HepG2 (cell line): ENCODE measurements around the gene HNRNPC. TPM values are rescaled to one million over a fixed set of nuclear protein-coding genes. Genes with fewer than 3 reads are reported as not detected.
A peak's percentile ranks its signal among the peaks of the same experiment; 100 is the strongest.

Experiments
- ATAD3A ChIP-seq: sonication (generic); formaldehyde crosslinking; IDR thresholded peaks from 2 replicates; pipeline ENCODE4 v1.4.0; 2020; ENCODE audit warnings: missing genetic modification reagents
- JDP2 ChIP-seq: sonication (generic); formaldehyde crosslinking; IDR thresholded peaks from 2 replicates; pipeline ENCODE4 v1.8.1; 2022; ENCODE audit warnings: missing genetic modification reagents, borderline replicate concordance
- ZNF264 ChIP-seq: sonication (generic); formaldehyde crosslinking; IDR thresholded peaks from 2 replicates; pipeline ENCODE4 v1.4.0; 2020; ENCODE audit warnings: missing genetic modification reagents
- ZNF570 ChIP-seq: sonication (generic); formaldehyde crosslinking; IDR thresholded peaks from 2 replicates; pipeline ENCODE4 v1.4.0; 2020; ENCODE audit warnings: mild to moderate bottlenecking, missing genetic modification reagents, borderline replicate concordance
- polyA plus RNA-seq, 8 experiments: library from polyadenylated mRNA; depleted of rRNA in 3 of 8; stranded (reverse) in 7 of 8; unstranded in 1 of 8; fragments of >200 nt; fragmentation: Illumina TruSeq in 4 of 8; extraction: Trizol in 4 of 8; gene quantifications; 2 replicates each; pipeline versions ENCODE4 v1.2.1 to v1.2.3, GENCODE V29; 2011 to 2016; ENCODE audit warnings: low read depth in 4 of 8, missing spikeins in 1 of 8, mixed read lengths in 1 of 8; ENCODE audit not compliant: insufficient read depth in 1 of 8
- total RNA-seq, 5 experiments: library from RNA; depleted of rRNA; stranded (reverse); fragments of >200 nt; fragmentation: Illumina TruSeq; extraction: Trizol; gene quantifications; 2 replicates each; pipeline ENCODE4 v1.2.3, GENCODE V29; 2016; ENCODE audit warnings: low read depth in 1 of 5
- TF ChIP-seq, protein P1 (sequence below): sonication (generic); formaldehyde crosslinking; IDR thresholded peaks from 2 replicates; pipeline ENCODE4; 2020; ENCODE audit warnings: missing genetic modification reagents, mild to moderate bottlenecking, borderline replicate concordance
- TF ChIP-seq, protein P2 (sequence below): sonication (generic); formaldehyde crosslinking; IDR thresholded peaks from 2 replicates; pipeline ENCODE4 v1.4.0; 2020; ENCODE audit warnings: missing genetic modification reagents, borderline replicate concordance
- TF ChIP-seq, protein P3 (sequence below): sonication (generic); formaldehyde crosslinking; IDR thresholded peaks from 2 replicates; pipeline ENCODE4 v1.8.1; 2023; ENCODE audit warnings: missing genetic modification reagents, mild to moderate bottlenecking, borderline replicate concordance
- TF ChIP-seq, protein P4 (sequence below): sonication (generic); formaldehyde crosslinking; IDR thresholded peaks from 2 replicates; pipeline ENCODE4 v1.4.0; 2020; ENCODE audit warnings: missing genetic modification reagents
- TF ChIP-seq, protein P5 (sequence below): sonication (generic); formaldehyde crosslinking; IDR thresholded peaks from 2 replicates; pipeline ENCODE4 v1.4.0; 2020; ENCODE audit warnings: missing genetic modification reagents
- TF ChIP-seq, protein P6 (sequence below): sonication (generic); formaldehyde crosslinking; IDR thresholded peaks from 2 replicates; pipeline ENCODE4 v1.5.0; 2020; ENCODE audit warnings: missing genetic modification reagents
- TF ChIP-seq, protein P7 (sequence below): sonication (generic); formaldehyde crosslinking; IDR thresholded peaks from 2 replicates; pipeline ENCODE4 v1.4.0; 2020; ENCODE audit warnings: missing genetic modification reagents, mild to moderate bottlenecking, borderline replicate concordance

HNRNPC gene
- total and polyA plus RNA-seq, 2 of the 13 experiments (the other 11 are each of a cell fraction or from before 2014, with no cell fraction given): 628 to 1,099 TPM

DNA sequence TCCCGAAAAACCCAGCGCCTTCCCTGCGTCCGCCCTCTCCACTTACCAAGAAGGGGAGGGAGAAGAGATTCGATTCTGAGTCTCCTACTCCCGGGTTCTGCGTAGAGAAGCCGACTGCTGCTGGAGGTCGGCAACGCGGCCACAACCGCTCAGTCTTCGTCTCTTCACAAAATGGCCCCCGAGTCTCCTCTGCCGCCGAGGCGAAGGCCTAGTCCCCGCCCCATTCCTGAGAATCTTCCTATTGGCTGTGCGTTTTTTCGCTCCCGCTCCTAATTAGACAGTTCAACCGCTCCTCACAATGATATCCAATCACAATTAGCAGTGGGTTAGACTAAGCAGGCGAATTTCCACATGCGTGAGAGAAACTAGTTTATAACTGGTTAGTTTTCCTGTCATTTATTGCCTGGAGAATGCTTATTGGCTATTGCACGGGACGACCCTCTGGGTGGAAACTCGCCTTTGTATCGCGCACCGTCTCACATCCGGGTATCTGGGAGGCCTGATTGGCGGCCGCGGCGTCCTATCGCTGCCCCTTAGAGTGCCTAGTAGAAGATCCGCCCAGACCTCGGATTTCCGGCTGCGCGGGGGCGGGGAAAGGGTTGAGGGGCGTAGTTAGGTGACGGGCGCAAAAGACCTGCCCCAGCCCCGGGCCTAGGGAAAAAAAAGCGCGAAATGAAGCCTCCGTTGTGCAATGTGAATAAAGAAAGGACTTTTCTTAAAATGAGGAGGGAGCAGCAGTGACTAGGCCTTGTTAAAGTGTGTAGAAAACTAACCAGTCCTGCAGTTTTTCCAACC lies at the start of gene HNRNPC (continued):
- TF ChIP-seq, protein P1, sequence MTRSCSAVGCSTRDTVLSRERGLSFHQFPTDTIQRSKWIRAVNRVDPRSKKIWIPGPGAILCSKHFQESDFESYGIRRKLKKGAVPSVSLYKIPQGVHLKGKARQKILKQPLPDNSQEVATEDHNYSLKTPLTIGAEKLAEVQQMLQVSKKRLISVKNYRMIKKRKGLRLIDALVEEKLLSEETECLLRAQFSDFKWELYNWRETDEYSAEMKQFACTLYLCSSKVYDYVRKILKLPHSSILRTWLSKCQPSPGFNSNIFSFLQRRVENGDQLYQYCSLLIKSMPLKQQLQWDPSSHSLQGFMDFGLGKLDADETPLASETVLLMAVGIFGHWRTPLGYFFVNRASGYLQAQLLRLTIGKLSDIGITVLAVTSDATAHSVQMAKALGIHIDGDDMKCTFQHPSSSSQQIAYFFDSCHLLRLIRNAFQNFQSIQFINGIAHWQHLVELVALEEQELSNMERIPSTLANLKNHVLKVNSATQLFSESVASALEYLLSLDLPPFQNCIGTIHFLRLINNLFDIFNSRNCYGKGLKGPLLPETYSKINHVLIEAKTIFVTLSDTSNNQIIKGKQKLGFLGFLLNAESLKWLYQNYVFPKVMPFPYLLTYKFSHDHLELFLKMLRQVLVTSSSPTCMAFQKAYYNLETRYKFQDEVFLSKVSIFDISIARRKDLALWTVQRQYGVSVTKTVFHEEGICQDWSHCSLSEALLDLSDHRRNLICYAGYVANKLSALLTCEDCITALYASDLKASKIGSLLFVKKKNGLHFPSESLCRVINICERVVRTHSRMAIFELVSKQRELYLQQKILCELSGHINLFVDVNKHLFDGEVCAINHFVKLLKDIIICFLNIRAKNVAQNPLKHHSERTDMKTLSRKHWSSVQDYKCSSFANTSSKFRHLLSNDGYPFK (CRISPR knock-in tag): peak; percentile 99
- TF ChIP-seq, protein P2, sequence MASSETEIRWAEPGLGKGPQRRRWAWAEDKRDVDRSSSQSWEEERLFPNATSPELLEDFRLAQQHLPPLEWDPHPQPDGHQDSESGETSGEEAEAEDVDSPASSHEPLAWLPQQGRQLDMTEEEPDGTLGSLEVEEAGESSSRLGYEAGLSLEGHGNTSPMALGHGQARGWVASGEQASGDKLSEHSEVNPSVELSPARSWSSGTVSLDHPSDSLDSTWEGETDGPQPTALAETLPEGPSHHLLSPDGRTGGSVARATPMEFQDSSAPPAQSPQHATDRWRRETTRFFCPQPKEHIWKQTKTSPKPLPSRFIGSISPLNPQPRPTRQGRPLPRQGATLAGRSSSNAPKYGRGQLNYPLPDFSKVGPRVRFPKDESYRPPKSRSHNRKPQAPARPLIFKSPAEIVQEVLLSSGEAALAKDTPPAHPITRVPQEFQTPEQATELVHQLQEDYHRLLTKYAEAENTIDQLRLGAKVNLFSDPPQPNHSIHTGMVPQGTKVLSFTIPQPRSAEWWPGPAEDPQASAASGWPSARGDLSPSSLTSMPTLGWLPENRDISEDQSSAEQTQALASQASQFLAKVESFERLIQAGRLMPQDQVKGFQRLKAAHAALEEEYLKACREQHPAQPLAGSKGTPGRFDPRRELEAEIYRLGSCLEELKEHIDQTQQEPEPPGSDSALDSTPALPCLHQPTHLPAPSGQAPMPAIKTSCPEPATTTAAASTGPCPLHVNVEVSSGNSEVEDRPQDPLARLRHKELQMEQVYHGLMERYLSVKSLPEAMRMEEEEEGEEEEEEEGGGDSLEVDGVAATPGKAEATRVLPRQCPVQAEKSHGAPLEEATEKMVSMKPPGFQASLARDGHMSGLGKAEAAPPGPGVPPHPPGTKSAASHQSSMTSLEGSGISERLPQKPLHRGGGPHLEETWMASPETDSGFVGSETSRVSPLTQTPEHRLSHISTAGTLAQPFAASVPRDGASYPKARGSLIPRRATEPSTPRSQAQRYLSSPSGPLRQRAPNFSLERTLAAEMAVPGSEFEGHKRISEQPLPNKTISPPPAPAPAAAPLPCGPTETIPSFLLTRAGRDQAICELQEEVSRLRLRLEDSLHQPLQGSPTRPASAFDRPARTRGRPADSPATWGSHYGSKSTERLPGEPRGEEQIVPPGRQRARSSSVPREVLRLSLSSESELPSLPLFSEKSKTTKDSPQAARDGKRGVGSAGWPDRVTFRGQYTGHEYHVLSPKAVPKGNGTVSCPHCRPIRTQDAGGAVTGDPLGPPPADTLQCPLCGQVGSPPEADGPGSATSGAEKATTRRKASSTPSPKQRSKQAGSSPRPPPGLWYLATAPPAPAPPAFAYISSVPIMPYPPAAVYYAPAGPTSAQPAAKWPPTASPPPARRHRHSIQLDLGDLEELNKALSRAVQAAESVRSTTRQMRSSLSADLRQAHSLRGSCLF (CRISPR knock-in tag): no peak; the same call in 1 of the 2 replicates
- TF ChIP-seq JDP2 (CRISPR knock-in tag) (no peak), ATAD3A (CRISPR knock-in tag) (no peak), ZNF264 (CRISPR knock-in tag) (peak; percentile 76), ZNF570 (CRISPR knock-in tag) (no peak; the same call in 1 of the 2 replicates)
- TF ChIP-seq, protein P3, sequence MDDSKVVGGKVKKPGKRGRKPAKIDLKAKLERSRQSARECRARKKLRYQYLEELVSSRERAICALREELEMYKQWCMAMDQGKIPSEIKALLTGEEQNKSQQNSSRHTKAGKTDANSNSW: peak; percentile 92; the same call in 1 of the 2 replicates
- TF ChIP-seq, protein P4, sequence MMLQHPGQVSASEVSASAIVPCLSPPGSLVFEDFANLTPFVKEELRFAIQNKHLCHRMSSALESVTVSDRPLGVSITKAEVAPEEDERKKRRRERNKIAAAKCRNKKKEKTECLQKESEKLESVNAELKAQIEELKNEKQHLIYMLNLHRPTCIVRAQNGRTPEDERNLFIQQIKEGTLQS (CRISPR knock-in tag): no peak; the same call in 1 of the 2 replicates
- TF ChIP-seq, protein P5, sequence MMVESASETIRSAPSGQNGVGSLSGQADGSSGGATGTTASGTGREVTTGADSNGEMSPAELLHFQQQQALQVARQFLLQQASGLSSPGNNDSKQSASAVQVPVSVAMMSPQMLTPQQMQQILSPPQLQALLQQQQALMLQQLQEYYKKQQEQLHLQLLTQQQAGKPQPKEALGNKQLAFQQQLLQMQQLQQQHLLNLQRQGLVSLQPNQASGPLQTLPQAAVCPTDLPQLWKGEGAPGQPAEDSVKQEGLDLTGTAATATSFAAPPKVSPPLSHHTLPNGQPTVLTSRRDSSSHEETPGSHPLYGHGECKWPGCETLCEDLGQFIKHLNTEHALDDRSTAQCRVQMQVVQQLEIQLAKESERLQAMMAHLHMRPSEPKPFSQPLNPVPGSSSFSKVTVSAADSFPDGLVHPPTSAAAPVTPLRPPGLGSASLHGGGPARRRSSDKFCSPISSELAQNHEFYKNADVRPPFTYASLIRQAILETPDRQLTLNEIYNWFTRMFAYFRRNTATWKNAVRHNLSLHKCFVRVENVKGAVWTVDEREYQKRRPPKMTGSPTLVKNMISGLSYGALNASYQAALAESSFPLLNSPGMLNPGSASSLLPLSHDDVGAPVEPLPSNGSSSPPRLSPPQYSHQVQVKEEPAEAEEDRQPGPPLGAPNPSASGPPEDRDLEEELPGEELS: peak; percentile 42
- TF ChIP-seq, protein P6, sequence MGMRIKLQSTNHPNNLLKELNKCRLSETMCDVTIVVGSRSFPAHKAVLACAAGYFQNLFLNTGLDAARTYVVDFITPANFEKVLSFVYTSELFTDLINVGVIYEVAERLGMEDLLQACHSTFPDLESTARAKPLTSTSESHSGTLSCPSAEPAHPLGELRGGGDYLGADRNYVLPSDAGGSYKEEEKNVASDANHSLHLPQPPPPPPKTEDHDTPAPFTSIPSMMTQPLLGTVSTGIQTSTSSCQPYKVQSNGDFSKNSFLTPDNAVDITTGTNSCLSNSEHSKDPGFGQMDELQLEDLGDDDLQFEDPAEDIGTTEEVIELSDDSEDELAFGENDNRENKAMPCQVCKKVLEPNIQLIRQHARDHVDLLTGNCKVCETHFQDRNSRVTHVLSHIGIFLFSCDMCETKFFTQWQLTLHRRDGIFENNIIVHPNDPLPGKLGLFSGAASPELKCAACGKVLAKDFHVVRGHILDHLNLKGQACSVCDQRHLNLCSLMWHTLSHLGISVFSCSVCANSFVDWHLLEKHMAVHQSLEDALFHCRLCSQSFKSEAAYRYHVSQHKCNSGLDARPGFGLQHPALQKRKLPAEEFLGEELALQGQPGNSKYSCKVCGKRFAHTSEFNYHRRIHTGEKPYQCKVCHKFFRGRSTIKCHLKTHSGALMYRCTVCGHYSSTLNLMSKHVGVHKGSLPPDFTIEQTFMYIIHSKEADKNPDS (CRISPR knock-in tag): no peak
- TF ChIP-seq, protein P7, sequence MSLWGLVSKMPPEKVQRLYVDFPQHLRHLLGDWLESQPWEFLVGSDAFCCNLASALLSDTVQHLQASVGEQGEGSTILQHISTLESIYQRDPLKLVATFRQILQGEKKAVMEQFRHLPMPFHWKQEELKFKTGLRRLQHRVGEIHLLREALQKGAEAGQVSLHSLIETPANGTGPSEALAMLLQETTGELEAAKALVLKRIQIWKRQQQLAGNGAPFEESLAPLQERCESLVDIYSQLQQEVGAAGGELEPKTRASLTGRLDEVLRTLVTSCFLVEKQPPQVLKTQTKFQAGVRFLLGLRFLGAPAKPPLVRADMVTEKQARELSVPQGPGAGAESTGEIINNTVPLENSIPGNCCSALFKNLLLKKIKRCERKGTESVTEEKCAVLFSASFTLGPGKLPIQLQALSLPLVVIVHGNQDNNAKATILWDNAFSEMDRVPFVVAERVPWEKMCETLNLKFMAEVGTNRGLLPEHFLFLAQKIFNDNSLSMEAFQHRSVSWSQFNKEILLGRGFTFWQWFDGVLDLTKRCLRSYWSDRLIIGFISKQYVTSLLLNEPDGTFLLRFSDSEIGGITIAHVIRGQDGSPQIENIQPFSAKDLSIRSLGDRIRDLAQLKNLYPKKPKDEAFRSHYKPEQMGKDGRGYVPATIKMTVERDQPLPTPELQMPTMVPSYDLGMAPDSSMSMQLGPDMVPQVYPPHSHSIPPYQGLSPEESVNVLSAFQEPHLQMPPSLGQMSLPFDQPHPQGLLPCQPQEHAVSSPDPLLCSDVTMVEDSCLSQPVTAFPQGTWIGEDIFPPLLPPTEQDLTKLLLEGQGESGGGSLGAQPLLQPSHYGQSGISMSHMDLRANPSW: peak; percentile 78; the same call in 1 of the 2 replicates
